ENCODE measurements around the gene PHF2. TPM values are rescaled to one million over a fixed set of nuclear protein-coding genes. Genes with fewer than 3 reads are reported as not detected.

The PHF2 gene
- total RNA-seq, 2 experiments from 2014 or later = 16.0 to 16.2 TPM

GRCh38 chr9:93713716-93714115 is 137.3 kb downstream of the PHF2 start:
- Mint-ChIP-seq H3K27me3 (peaks cover 5% of the 10 kb centered on the region), H3K4me3 (no peak overlapping the region), H3K36me3 (peaks cover 6% of the 10 kb centered on the region), H3K27ac (no peak overlapping the region), H3K4me1 (ENCODE audit: low read depth) (no peaks in the 10 kb centered on the region), H3K9me3 (peaks cover 21% of the 10 kb centered on the region)
- intact Hi-C loops (cut with micrococcal nuclease) = no loop called here
- no peak for DNase-seq
- CTCF ChIA-PET = no interaction called here
- POLR2A ChIA-PET = no interaction called here

- CTCF ChIA-PET = no interaction called here
- Mint-ChIP-seq H3K4me1 (ENCODE audit: low read depth) (no peaks in the 10 kb centered on the region), H3K9me3 (peaks cover 11% of the 10 kb centered on the region), H3K27ac (no peak overlapping the region), H3K27me3 (peaks cover 2% of the 10 kb centered on the region), H3K36me3 (peaks cover 4% of the 10 kb centered on the region), H3K4me3 (no peak overlapping the region)
- POLR2A ChIA-PET = no interaction called here
- intact Hi-C loops (cut with micrococcal nuclease) = no loop called here
- no peak for DNase-seq
These were observed 145.1 kb downstream of the PHF2 start for GRCh38 chr9:93721417-93721965.

GRCh38 chr9:93724852-93725251 is 148.5 kb downstream of the PHF2 start:
- intact Hi-C loops (cut with micrococcal nuclease) = no loop called here
- DNase-seq = no peak
- Mint-ChIP-seq H3K27ac (no peak overlapping the region), H3K36me3 (no peaks in the 10 kb centered on the region), H3K4me3 (no peak overlapping the region), H3K9me3 (peaks cover 4% of the 10 kb centered on the region), H3K27me3 (peaks cover 13% of the 10 kb centered on the region), H3K4me1 (ENCODE audit: low read depth) (no peaks in the 10 kb centered on the region)
- ChIA-PET POLR2A (no interaction called here), CTCF (no interaction called here)

GRCh38 chr9:93725382-93725781 is 149.0 kb downstream of the PHF2 start:
- CTCF ChIA-PET = no interaction called here
- POLR2A ChIA-PET = no interaction called here
- Mint-ChIP-seq H3K27me3 (peaks cover 15% of the 10 kb centered on the region), H3K4me3 (no peak overlapping the region), H3K4me1 (ENCODE audit: low read depth) (no peaks in the 10 kb centered on the region), H3K27ac (no peak overlapping the region), H3K36me3 (no peaks in the 10 kb centered on the region), H3K9me3 (peaks cover 4% of the 10 kb centered on the region)
- DNase-seq = no peak
- intact Hi-C loops (cut with micrococcal nuclease) = no loop called here

- Mint-ChIP-seq H3K9me3 (peaks cover 4% of the 10 kb centered on the region), H3K27me3 (peaks cover 18% of the 10 kb centered on the region), H3K4me1 (ENCODE audit: low read depth) (no peaks in the 10 kb centered on the region), H3K36me3 (no peaks in the 10 kb centered on the region), H3K27ac (no peak overlapping the region), H3K4me3 (no peak overlapping the region)
- intact Hi-C loops (cut with micrococcal nuclease) = no loop called here
- ChIA-PET CTCF (no interaction called here), POLR2A (no interaction called here)
- DNase-seq = no peak
These were observed 149.8 kb downstream of the PHF2 start for GRCh38 chr9:93726147-93726546.

Small RNA genes lying within 50 kb of the gene (microRNA-seq; reads per million reads assigned to microRNA genes)
- not detected for gene MIR548AU (ENCODE audit: borderline microRNAs expressed, borderline number of aligned reads, borderline replicate concordance)

Other genes starting within 250 kb of the PHF2 start
- 100 to 1,000 TPM; 124 to 126 TPM for gene FAM120A, start 124.9 kb upstream of the PHF2 start, total RNA-seq
- gene FAM120AOS, start 123.0 kb upstream of the PHF2 start, total RNA-seq = 10 to 100 TPM; 35.4 to 36.4 TPM

All from activated CD4-positive, alpha-beta memory T cell treated with anti-CD3 and anti-CD28 coated beads for 36 hours (primary cell).